ENCODE measurements around the gene CTRL. TPM values are rescaled to one million over a fixed set of nuclear protein-coding genes. Genes with fewer than 3 reads are reported as not detected.
A peak's percentile ranks its signal among the peaks of the same experiment; 100 is the strongest.
"Not testable (repeated sequence)": the region's sequence is repeated elsewhere in the genome, so short reads cannot be mapped to it uniquely, and the experiment has no call there.

The CTRL gene
- total RNA-seq, 1 donor from 2014 or later: 1.2 TPM

DNA sequence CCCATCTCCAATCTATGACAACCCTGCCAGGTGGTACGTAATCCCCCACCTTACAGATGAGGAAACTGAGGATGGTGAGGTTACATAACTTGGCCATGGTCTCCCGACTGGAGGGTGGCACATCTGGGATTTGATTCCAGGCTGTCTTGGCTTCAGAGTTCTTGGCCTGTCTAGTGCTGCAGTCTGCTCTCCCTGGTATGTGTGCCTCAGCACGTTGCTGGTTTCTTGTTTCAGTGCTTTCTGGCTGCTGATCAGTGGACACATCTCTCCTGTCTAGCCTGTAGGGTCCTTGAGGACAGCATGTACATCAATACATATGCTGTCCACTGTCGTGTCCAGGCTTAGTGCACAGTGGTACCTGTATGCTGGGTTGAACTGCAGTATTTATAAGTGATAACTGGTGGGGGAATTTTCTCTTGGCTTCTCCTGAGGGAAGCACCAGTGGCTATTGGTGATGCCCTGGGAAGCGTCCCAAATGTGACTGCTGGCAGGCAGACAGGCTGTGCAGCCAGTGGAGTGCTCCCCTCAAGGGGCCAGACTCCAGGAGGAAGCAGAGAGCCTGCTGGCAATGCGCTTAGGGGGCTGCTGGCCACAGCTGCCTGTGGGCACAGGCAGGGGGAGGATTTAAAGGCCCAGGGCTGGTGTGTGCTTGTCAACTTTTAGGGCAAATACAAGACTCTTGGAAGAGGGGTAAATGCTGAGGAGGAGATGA lies 14.4 kb downstream of the CTRL start:
- H3K27ac ChIP-seq (ENCODE audit: low read depth, low read length): peak overlapping the region; percentile 32
- H3K27ac Mint-ChIP-seq (ENCODE audit: unreplicated experiment): peak overlapping the region; percentile 60

DNA sequence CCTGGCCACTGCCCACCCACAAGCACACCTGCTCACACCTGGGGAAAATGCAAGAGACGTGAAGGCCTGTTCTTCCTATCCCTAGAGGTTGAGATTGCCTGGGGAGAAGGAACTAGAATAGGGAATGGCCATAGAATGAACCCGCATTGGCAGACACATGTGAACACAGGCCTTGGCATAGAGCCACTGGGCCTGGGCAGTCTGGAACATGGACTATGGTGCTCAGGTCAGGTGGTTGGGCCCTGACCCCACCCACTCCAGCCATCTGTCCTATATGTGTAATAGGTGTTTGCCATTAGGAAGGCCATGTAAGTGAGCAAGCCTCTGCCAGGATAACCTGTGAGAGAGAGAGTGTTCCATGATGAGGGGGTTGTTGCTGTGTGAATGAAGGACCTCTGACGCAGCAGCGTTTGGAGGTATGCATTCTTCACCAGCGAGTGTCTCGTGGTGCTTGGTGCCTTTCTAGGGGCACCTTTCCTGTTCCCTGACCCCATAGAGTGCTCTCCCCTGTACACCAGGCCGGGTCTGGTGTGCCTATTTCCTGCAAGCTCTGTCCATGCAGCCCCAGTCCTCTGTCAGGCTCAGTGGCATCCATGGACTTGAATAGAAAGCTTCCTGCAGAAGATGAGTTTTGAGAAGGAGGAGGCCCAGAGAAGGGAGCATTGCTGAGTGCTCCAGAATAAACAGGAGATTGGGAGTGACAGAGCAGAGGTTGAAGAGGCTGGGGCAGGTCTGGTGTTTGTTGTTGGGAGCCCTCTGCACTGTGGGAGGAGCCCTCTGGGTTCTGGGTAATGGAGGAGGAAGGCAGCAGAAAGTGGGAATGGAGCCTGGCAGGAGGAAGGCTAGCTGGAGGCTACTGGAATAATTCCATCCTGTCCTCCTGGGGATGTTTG lies 15.6 kb downstream of the CTRL start:
- H3K27me3 Mint-ChIP-seq (ENCODE audit: low read depth, unreplicated experiment): no peaks in the 10 kb centered on the region
- no peak overlapping the region for H3K4me3 ChIP-seq (ENCODE audit: insufficient read depth, low read depth, low read length)
- no peak for TF ChIP-seq EZH2 (IDR thresholded peaks at IDR 0.05; ENCODE audit: insufficient read depth, low read length)
- H3K36me3 Mint-ChIP-seq (ENCODE audit: low read depth, unreplicated experiment): peaks cover 10% of the 10 kb centered on the region
- H3K4me2 ChIP-seq (ENCODE audit: low read length): no peak overlapping the region
- peak overlapping the region; percentile 12 for H3K27ac Mint-ChIP-seq (ENCODE audit: unreplicated experiment)
- H4K20me1 ChIP-seq (ENCODE audit: insufficient read depth, low read length): peaks cover 66% of the 10 kb centered on the region
- no peaks in the 10 kb centered on the region for H3K9me3 ChIP-seq (ENCODE audit: insufficient read depth, low read depth, low read length)
- no peak for DNase-seq (ENCODE audit: low read depth)
- no peak overlapping the region for H3K9ac ChIP-seq (ENCODE audit: low read length)
- no peak overlapping the region for H3K27ac ChIP-seq (ENCODE audit: low read depth, low read length)
- H3K79me2 ChIP-seq (ENCODE audit: insufficient read depth, low read length): peaks cover 29% of the 10 kb centered on the region
- no peak overlapping the region for H3K4me3 Mint-ChIP-seq (ENCODE audit: unreplicated experiment)
- peaks cover 18% of the 10 kb centered on the region for H3K4me1 ChIP-seq (ENCODE audit: insufficient read depth, low read length)
- H3K27me3 ChIP-seq (ENCODE audit: insufficient read depth, low read length): no peaks in the 10 kb centered on the region
- H2AFZ ChIP-seq (ENCODE audit: low read depth, low read length): no peak overlapping the region
- FAIRE-seq: no peak
- no peaks in the 10 kb centered on the region for H3K9me3 Mint-ChIP-seq (ENCODE audit: unreplicated experiment)
- no peaks in the 10 kb centered on the region for H3K36me3 ChIP-seq (ENCODE audit: insufficient read depth, low read length)
- H3K4me1 Mint-ChIP-seq (ENCODE audit: low read depth, unreplicated experiment): peaks cover 30% of the 10 kb centered on the region

More for the DNA sequence above, 14.4 kb downstream of the CTRL start:
- peak overlapping the region; percentile 31 for H3K4me3 Mint-ChIP-seq (ENCODE audit: unreplicated experiment)
- no peak for DNase-seq (ENCODE audit: low read depth)
- peak overlapping the region; percentile 47 for H3K9ac ChIP-seq (ENCODE audit: low read length)
- no peaks in the 10 kb centered on the region for H3K9me3 ChIP-seq (ENCODE audit: insufficient read depth, low read depth, low read length)
- H3K79me2 ChIP-seq (ENCODE audit: insufficient read depth, low read length): peaks cover 29% of the 10 kb centered on the region
- peaks cover 8% of the 10 kb centered on the region for H3K36me3 Mint-ChIP-seq (ENCODE audit: low read depth, unreplicated experiment)
- H3K9me3 Mint-ChIP-seq (ENCODE audit: unreplicated experiment): no peaks in the 10 kb centered on the region
- no peaks in the 10 kb centered on the region for H3K27me3 Mint-ChIP-seq (ENCODE audit: low read depth, unreplicated experiment)
- no peaks in the 10 kb centered on the region for H3K36me3 ChIP-seq (ENCODE audit: insufficient read depth, low read length)
- H3K4me2 ChIP-seq (ENCODE audit: low read length): peak overlapping the region; percentile 42
- H3K4me1 ChIP-seq (ENCODE audit: insufficient read depth, low read length): peaks cover 18% of the 10 kb centered on the region
- H4K20me1 ChIP-seq (ENCODE audit: insufficient read depth, low read length): peaks cover 72% of the 10 kb centered on the region
- no peak for FAIRE-seq
- no peak for TF ChIP-seq EZH2 (IDR thresholded peaks at IDR 0.05; ENCODE audit: insufficient read depth, low read length)
- TF ChIP-seq, protein P1, sequence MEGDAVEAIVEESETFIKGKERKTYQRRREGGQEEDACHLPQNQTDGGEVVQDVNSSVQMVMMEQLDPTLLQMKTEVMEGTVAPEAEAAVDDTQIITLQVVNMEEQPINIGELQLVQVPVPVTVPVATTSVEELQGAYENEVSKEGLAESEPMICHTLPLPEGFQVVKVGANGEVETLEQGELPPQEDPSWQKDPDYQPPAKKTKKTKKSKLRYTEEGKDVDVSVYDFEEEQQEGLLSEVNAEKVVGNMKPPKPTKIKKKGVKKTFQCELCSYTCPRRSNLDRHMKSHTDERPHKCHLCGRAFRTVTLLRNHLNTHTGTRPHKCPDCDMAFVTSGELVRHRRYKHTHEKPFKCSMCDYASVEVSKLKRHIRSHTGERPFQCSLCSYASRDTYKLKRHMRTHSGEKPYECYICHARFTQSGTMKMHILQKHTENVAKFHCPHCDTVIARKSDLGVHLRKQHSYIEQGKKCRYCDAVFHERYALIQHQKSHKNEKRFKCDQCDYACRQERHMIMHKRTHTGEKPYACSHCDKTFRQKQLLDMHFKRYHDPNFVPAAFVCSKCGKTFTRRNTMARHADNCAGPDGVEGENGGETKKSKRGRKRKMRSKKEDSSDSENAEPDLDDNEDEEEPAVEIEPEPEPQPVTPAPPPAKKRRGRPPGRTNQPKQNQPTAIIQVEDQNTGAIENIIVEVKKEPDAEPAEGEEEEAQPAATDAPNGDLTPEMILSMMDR (IDR thresholded peaks at IDR 0.05; ENCODE audit: insufficient read depth, low read depth, low read length): no peak
- no peak overlapping the region for H2AFZ ChIP-seq (ENCODE audit: low read depth, low read length)
- H3K4me1 Mint-ChIP-seq (ENCODE audit: low read depth, unreplicated experiment): peaks cover 37% of the 10 kb centered on the region
- H3K4me3 ChIP-seq (ENCODE audit: insufficient read depth, low read depth, low read length): no peak overlapping the region
- no peaks in the 10 kb centered on the region for H3K27me3 ChIP-seq (ENCODE audit: insufficient read depth, low read length)

DNA sequence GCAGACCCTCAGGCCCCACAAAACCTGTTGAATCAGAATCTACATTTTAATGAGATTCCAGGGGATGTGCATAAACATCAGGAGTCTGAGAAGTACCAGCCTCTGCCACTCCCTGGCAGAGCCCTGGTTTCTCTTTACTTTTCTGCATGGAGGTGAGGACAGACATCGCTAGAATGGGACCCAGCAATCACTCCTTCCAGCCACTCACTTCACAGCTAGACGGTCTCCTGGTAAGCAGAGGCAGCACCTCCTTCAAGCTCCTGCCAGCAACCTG lies 16.2 kb downstream of the CTRL start:
- H3K27me3 ChIP-seq (ENCODE audit: insufficient read depth, low read length); H3K27ac ChIP-seq (ENCODE audit: low read depth, low read length); H3K27ac Mint-ChIP-seq (ENCODE audit: unreplicated experiment); H2AFZ ChIP-seq (ENCODE audit: low read depth, low read length); H3K4me2 ChIP-seq (ENCODE audit: low read length); H3K9me3 Mint-ChIP-seq (ENCODE audit: unreplicated experiment); FAIRE-seq; DNase-seq (ENCODE audit: low read depth); H3K4me3 Mint-ChIP-seq (ENCODE audit: unreplicated experiment); H3K4me3 ChIP-seq (ENCODE audit: insufficient read depth, low read depth, low read length); H3K36me3 ChIP-seq (ENCODE audit: insufficient read depth, low read length); H3K9me3 ChIP-seq (ENCODE audit: insufficient read depth, low read depth, low read length); H3K27me3 Mint-ChIP-seq (ENCODE audit: low read depth, unreplicated experiment); H3K9ac ChIP-seq (ENCODE audit: low read length): not testable (repeated sequence)
- peaks cover 18% of the 10 kb centered on the region for H3K4me1 ChIP-seq (ENCODE audit: insufficient read depth, low read length)
- Mint-ChIP-seq H3K4me1 (ENCODE audit: low read depth, unreplicated experiment) (peaks cover 30% of the 10 kb centered on the region), H3K36me3 (ENCODE audit: low read depth, unreplicated experiment) (peaks cover 10% of the 10 kb centered on the region)
- peaks cover 64% of the 10 kb centered on the region for H4K20me1 ChIP-seq (ENCODE audit: insufficient read depth, low read length)
- H3K79me2 ChIP-seq (ENCODE audit: insufficient read depth, low read length): peaks cover 29% of the 10 kb centered on the region

Measured in astrocyte (in vitro differentiated cells and primary cell).